Measurements from ENCODE around the gene PRM1.

PRM1 gene

DNA sequence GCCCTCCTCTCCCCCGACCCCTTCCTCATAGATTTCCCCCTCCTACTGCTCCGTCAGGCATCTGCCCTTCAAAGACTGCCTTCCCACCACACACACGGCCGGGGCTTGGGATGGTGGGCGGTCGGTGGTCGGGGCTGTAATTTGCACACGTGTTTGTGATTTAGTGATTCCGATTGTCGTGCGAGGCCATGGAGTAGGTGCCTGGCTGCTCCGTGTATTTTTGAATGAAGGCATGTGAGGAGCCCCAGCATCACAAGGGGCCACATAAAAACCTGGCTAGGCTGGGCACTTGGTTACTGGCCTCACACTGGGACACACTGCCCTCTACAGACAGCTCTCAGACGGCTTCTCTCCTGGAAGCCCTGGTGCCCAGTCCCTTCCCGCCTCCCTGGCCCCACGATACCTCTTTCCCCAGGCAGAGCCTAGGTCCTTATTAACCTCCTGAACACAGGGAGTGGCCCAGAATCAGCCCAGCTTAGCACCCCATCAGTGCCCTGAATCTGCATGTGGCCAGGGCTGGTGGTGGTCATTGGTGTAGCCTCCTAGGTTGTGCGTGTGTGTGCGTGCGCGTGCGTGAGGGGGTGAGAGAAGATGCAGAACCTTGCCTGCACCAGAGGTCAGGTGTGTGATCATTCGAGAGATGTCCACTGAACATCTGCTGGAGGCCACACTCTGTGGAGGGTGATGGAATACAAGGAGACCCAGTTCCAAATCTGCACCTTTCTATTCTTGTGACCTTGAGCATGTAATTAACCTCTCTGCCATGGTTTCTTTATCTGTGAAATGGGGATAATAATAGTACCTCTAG, 23.8 kb downstream of the PRM1 start:
- Histone ChIP-seq H3K9ac (ENCODE audit: low read length) (peak overlapping the region; percentile 98), H2BK15ac (ENCODE audit: low read depth, poor library complexity, severe bottlenecking) (peak overlapping the region; percentile 73), H2AK5ac (ENCODE audit: low read length, severe bottlenecking) (peak overlapping the region; percentile 28), H3K36me3 (ENCODE audit: control insufficient read depth in 1 of 2, insufficient read depth in 2 of 2, low read depth in 1 of 2, low read length in 2 of 2) (peaks cover 0 to 17% of the 10 kb centered on the region in 2 experiments), H2BK120ac (ENCODE audit: low read depth, low read length) (peak overlapping the region; percentile 90), H3K23ac (ENCODE audit: low read length in 2 of 2) (no peak overlapping the region), H3K27ac (ENCODE audit: low read length, poor library complexity, severe bottlenecking) (peak overlapping the region; percentile 49), H3K18ac (ENCODE audit: low read depth in 1 of 2, low read length in 2 of 2) (peak overlapping the region; percentile 71 to 95), H3K79me1 (replicated peaks; ENCODE audit: low read length, poor library complexity, severe bottlenecking) (peaks cover 5% of the 10 kb centered on the region), H4K91ac (ENCODE audit: low read length) (peak overlapping the region; percentile 12), H3K9me3 (ENCODE audit: control insufficient read depth, low read length) (no peaks in the 10 kb centered on the region), H3K4me1 (ENCODE audit: control insufficient read depth, insufficient read depth, low read depth, low read length) (peaks cover 33% of the 10 kb centered on the region), H4K8ac (ENCODE audit: low read length) (peak overlapping the region; percentile 29), H2AFZ (ENCODE audit: low read depth, low read length) (no peak overlapping the region), H3K4me2 (ENCODE audit: low read length, poor library complexity, severe bottlenecking) (peak overlapping the region; percentile 78), H3K14ac (ENCODE audit: low read length in 2 of 2) (peak overlapping the region in 1 of 2 experiments; percentile 21), H3K4ac (ENCODE audit: low read depth in 1 of 2, low read length in 2 of 2) (peak overlapping the region; percentile 31 to 44), H2BK12ac (ENCODE audit: low read length in 2 of 2) (peak overlapping the region; percentile 12 to 91), H3K4me3 (ENCODE audit: insufficient read depth in 1 of 2, low read depth in 1 of 2, low read length in 2 of 2) (peak overlapping the region; percentile 61 to 91), H3K27me3 (ENCODE audit: control insufficient read depth in 1 of 2, insufficient read depth in 1 of 2, low read length in 2 of 2) (peaks cover 0 to 13% of the 10 kb centered on the region in 2 experiments), H2BK5ac (ENCODE audit: low read depth, low read length, poor library complexity, severe bottlenecking) (no peak overlapping the region)
- 31% methylated on average over 18 of the region's 21 CpGs for WGBS
- DNase-seq, result peak; percentile 87

DNA sequence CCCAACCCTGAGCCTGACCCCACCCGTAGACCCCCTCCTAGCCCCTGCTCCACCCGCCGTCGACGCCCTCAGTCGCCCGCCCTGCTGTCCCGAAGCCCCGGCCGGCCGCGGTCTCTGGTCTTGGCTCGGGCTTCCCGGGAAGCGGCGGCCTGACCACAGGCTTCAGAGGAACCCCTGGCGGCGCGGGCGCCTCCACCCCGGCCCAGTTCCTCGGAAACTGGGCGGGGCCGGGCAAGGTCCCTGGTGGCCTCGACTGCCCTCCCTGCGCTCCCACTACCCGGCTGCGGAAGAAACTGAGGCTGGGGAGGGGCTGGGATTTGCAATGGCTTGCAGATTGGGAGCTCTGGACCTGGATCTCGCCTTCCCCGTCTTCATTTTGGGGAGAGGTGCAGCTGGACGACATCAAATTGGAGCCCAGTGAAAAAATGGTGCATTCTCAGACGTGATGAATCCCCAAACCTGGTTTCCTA, 24.4 kb downstream of the PRM1 start:
- Histone ChIP-seq H2AFZ (ENCODE audit: low read depth, low read length) (peak overlapping the region; percentile 36), H2BK12ac (ENCODE audit: low read length in 2 of 2) (peak overlapping the region; percentile 12 to 54), H3K18ac (ENCODE audit: low read depth in 1 of 2, low read length in 2 of 2) (peak overlapping the region; percentile 93 to 95), H3K9me3 (ENCODE audit: control insufficient read depth, low read length) (no peaks in the 10 kb centered on the region), H3K36me3 (ENCODE audit: control insufficient read depth in 1 of 2, insufficient read depth in 2 of 2, low read depth in 1 of 2, low read length in 2 of 2) (peaks cover 0 to 20% of the 10 kb centered on the region in 2 experiments), H4K91ac (ENCODE audit: low read length) (peak overlapping the region; percentile 12), H2BK5ac (ENCODE audit: low read depth, low read length, poor library complexity, severe bottlenecking) (peak overlapping the region; percentile 84), H3K4me1 (ENCODE audit: control insufficient read depth, insufficient read depth, low read depth, low read length) (peaks cover 37% of the 10 kb centered on the region), H3K23ac (ENCODE audit: low read length in 2 of 2) (peak overlapping the region in 1 of 2 experiments; percentile 35), H3K27ac (ENCODE audit: low read length, poor library complexity, severe bottlenecking) (peak overlapping the region; percentile 82), H3K9ac (ENCODE audit: low read length) (peak overlapping the region; percentile 98), H3K4me3 (ENCODE audit: insufficient read depth in 1 of 2, low read depth in 1 of 2, low read length in 2 of 2) (peak overlapping the region; percentile 61 to 91), H3K4me2 (ENCODE audit: low read length, poor library complexity, severe bottlenecking) (peak overlapping the region; percentile 78), H4K8ac (ENCODE audit: low read length) (peak overlapping the region; percentile 29), H3K14ac (ENCODE audit: low read length in 2 of 2) (peak overlapping the region in 1 of 2 experiments; percentile 11), H3K27me3 (ENCODE audit: control insufficient read depth in 1 of 2, insufficient read depth in 1 of 2, low read length in 2 of 2) (peaks cover 0 to 11% of the 10 kb centered on the region in 2 experiments), H3K4ac (ENCODE audit: low read depth in 1 of 2, low read length in 2 of 2) (peak overlapping the region; percentile 31 to 81), H3K79me1 (replicated peaks; ENCODE audit: low read length, poor library complexity, severe bottlenecking) (peaks cover 5% of the 10 kb centered on the region), H2BK15ac (ENCODE audit: low read depth, poor library complexity, severe bottlenecking) (peak overlapping the region; percentile 30), H2AK5ac (ENCODE audit: low read length, severe bottlenecking) (peak overlapping the region; percentile 49), H2BK120ac (ENCODE audit: low read depth, low read length) (peak overlapping the region; percentile 90)
- peak; percentile 81 for DNase-seq
- WGBS, result 2% methylated on average over 31 of the region's 32 CpGs

DNA sequence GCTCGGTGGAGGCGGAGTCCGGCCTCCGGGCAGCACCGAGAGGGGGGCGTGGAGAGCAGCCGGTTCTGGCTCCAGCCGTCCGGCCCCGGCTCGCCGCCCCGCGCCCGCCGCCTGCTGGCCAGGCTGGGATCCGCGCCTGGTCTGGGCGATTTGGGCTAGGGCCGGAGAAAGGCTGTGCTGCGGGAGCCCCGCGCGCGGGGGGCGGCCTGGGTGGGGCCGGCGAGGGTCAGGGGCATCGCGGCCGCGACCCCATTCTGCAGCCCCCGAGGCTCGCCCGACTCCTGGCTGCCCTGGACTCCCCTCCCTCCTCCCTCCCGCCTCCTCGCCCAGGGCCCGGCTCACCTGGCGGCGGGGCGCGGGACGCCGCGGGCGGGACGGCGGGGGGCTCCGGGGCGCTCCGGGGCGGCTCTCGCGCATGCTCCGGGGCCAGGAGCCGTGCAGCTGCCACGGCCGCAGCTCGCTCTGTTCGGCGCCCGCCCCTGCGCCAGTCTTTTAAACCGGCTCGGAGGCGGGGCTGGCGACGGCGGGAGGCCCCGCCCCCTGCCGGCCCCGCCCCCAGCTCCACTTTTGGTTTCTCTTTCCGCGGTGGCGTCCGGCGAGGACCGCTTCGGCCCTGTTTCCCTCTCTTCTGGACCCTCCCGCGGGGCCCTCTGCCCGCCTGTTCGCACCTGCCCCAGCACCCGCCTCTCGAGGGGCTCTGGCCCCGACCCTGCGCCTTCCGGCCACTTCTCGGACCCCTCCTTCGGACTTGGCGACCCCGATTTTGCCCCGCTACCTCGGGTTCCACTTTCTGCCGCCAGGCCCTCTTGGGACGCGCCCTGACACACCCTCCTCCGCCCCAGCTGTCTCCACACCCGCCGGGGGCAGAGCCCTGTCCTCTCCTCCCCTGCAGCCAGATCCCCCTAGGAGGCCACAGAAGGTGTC, 25.1 kb downstream of the PRM1 start, which contains the start of gene SOCS1:
Gene SOCS1 (minus strand): TSS at position 468 of the 924 bp plus-strand sequence. CDS start 726 bp downstream, outside the sequence.
- Histone ChIP-seq H4K8ac (ENCODE audit: low read length) (peak within 1 kb of the TSS; percentile 61), H3K23ac (ENCODE audit: low read length in 2 of 2) (peak within 1 kb of the TSS in 1 of 2 experiments; percentile 99)

More for the DNA sequence above, 25.1 kb downstream of the PRM1 start, which contains the start of gene SOCS1:
- Histone ChIP-seq H2AK5ac (ENCODE audit: low read length, severe bottlenecking) (peak within 1 kb of the TSS; percentile 49), H3K18ac (ENCODE audit: low read depth in 1 of 2, low read length in 2 of 2) (peak within 1 kb of the TSS; percentile 95 to 97), H3K4me3 (ENCODE audit: insufficient read depth in 1 of 2, low read depth in 1 of 2, low read length in 2 of 2) (peak within 1 kb of the TSS; percentile 84 to 91), H3K36me3 (ENCODE audit: control insufficient read depth in 1 of 2, insufficient read depth in 2 of 2, low read depth in 1 of 2, low read length in 2 of 2) (peaks cover 0 to 24% of the 10 kb centered on the region in 2 experiments), H3K14ac (ENCODE audit: low read length in 2 of 2) (peak within 1 kb of the TSS in 1 of 2 experiments; percentile 44), H3K4me2 (ENCODE audit: low read length, poor library complexity, severe bottlenecking) (peak within 1 kb of the TSS; percentile 90), H2BK120ac (ENCODE audit: low read depth, low read length) (peak within 1 kb of the TSS; percentile 90), H2BK12ac (ENCODE audit: low read length in 2 of 2) (peak within 1 kb of the TSS; percentile 12 to 67), H3K27me3 (ENCODE audit: control insufficient read depth in 1 of 2, insufficient read depth in 1 of 2, low read length in 2 of 2) (peaks cover 0 to 11% of the 10 kb centered on the region in 2 experiments), H3K79me1 (replicated peaks; ENCODE audit: low read length, poor library complexity, severe bottlenecking) (peaks cover 5% of the 10 kb centered on the region), H3K9ac (ENCODE audit: low read length) (peak within 1 kb of the TSS; percentile 98), H3K4ac (ENCODE audit: low read depth in 1 of 2, low read length in 2 of 2) (peak within 1 kb of the TSS; percentile 81 to 89), H3K9me3 (ENCODE audit: control insufficient read depth, low read length) (no peaks in the 10 kb centered on the region), H2AFZ (ENCODE audit: low read depth, low read length) (peak within 1 kb of the TSS; percentile 36), H3K4me1 (ENCODE audit: control insufficient read depth, insufficient read depth, low read depth, low read length) (peaks cover 40% of the 10 kb centered on the region), H4K91ac (ENCODE audit: low read length) (peak within 1 kb of the TSS; percentile 93), H2BK15ac (ENCODE audit: low read depth, poor library complexity, severe bottlenecking) (peak within 1 kb of the TSS; percentile 38), H2BK5ac (ENCODE audit: low read depth, low read length, poor library complexity, severe bottlenecking) (peak within 1 kb of the TSS; percentile 84), H3K27ac (ENCODE audit: low read length, poor library complexity, severe bottlenecking) (peak within 1 kb of the TSS; percentile 82)
- DNase-seq, result peak; percentile 87
- under 1% methylated on average over 81 of the region's 100 CpGs for WGBS

Measured in mesenchymal stem cell (in vitro differentiated cells and primary cell).